ENCODE data around the gene EP400. TPM values are rescaled to one million over a fixed set of nuclear protein-coding genes. Genes with fewer than 3 reads are reported as not detected.

Gene EP400
- total and polyA plus RNA-seq, 4 donors = 14.4 to 50.6 (median 30.8) TPM

DNA sequence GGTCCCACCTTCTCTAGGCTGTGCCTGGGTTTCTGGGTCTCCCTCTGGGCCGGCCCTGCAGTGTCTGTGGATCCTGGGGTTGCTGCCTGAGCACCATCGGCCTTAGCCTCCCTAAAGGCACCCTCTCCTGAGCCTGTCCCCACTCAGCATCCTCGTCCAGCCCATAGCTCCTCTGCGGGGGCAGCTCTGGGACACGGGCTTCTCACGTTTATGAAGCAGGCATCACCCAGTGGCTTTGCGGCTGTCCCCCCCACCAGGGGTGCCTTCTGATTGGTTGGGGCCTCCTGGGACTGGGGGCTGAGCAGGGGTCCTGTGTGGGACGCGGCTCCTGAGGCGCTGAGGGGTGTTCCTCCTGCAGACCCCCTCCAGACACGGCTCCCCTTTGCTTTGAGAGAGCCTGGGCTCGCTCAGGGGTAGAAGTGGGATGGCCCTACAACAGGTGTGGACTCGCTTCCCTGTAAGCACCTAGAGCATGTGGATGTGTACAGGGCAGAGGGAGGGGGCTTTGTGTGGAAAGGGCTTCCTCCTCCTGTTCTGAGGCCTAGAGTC is 44.6 kb upstream of the EP400 start:
- Histone ChIP-seq H3K9me3 (ENCODE audit: control insufficient read depth, insufficient read depth, low read length) (no peaks in the 10 kb centered on the region), H3K27me3 (ENCODE audit: control insufficient read depth, insufficient read depth, low read length) (no peaks in the 10 kb centered on the region), H3K4me1 (ENCODE audit: control insufficient read depth, insufficient read depth, low read length) (peaks cover 8% of the 10 kb centered on the region), H3K4me3 (ENCODE audit: low read depth, low read length) (no peak overlapping the region), H3K27ac (ENCODE audit: low read depth, low read length) (no peak overlapping the region), H3K36me3 (ENCODE audit: control insufficient read depth, insufficient read depth, low read length) (peaks cover 92% of the 10 kb centered on the region)
- WGBS (ENCODE audit: insufficient coverage) = 89% methylated on average over 9 of the region's 13 CpGs
- no peak for DNase-seq (ENCODE audit: low read depth in 4 of 6, low spot score in 6 of 6)

DNA sequence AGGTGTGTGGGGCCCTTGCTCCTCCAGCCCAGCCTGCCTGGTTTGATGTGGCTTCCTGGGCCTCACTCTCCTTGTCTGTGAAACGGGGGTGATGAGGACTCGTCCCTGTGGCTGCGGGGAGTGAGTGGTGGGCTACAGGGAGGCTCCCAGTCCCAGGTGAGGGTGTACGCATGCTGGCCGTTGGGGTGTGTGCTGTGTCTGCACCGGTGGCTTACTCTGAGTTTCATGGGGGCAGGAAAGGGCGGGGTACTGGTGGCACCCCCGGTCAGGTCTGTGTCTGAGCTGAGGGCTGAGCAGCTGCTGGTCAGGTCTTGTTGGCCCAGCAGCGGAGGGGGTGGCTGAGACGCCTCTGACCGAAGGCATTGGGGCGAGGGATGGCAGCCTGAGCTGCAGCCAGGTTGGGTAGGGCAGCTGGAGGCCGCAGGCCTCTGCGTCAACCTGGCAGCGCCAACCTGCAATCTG is 44.1 kb upstream of the EP400 start:
- no peaks in the 10 kb centered on the region for H3K9me3 ChIP-seq (ENCODE audit: control insufficient read depth, insufficient read depth, low read length)
- H3K4me3 ChIP-seq (ENCODE audit: low read depth, low read length) = no peak overlapping the region
- peaks cover 8% of the 10 kb centered on the region for H3K4me1 ChIP-seq (ENCODE audit: control insufficient read depth, insufficient read depth, low read length)
- H3K27me3 ChIP-seq (ENCODE audit: control insufficient read depth, insufficient read depth, low read length) = no peaks in the 10 kb centered on the region
- H3K36me3 ChIP-seq (ENCODE audit: control insufficient read depth, insufficient read depth, low read length) = peaks cover 92% of the 10 kb centered on the region
- WGBS (ENCODE audit: insufficient coverage) = 94% methylated on average over 15 of the region's 15 CpGs
- no peak overlapping the region for H3K27ac ChIP-seq (ENCODE audit: low read depth, low read length)
- no peak for DNase-seq (ENCODE audit: low read depth in 4 of 6, low spot score in 6 of 6)

DNA sequence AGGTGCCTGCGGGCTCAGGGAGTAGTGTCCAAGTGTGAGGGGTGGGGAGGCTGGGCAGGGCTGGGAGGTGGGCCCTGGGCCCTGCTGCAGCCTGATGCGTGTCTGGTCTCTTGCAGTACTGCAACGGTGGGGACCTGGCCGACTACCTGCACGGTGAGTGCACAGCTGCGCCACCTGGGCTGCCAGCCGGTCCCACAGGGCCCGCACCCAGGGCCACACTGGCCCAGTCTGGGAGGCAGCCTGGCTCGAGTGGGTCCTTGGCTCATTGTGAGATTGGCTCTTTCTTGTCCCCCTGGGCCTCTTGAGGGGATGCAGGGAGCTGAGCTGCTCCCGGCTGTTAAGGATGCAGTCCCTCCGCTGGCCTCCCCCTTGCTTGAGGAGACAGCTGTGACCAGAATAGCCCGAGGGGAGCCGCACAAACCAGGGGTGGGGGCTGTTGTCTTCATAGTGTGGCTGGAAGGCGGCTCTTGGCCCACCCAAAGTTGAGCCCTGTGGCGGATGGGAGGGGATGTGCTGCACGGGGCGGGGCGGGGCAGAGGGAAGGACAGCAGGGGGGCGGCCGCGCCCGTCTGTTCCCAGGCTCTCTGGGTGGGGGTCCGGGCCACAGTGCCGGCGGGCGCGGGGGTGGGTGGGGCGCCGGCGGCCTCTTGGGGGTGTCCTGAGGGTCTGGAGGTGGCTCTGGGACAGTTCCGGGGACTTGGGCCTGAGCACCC is 42.2 kb upstream of the EP400 start:
- H3K9me3 ChIP-seq (ENCODE audit: control insufficient read depth, insufficient read depth, low read length) = no peaks in the 10 kb centered on the region
- peaks cover 7% of the 10 kb centered on the region for H3K4me1 ChIP-seq (ENCODE audit: control insufficient read depth, insufficient read depth, low read length)
- H3K27me3 ChIP-seq (ENCODE audit: control insufficient read depth, insufficient read depth, low read length) = no peaks in the 10 kb centered on the region
- DNase-seq (ENCODE audit: low read depth in 4 of 6, low spot score in 6 of 6) = no peak
- H3K36me3 ChIP-seq (ENCODE audit: control insufficient read depth, insufficient read depth, low read length) = peaks cover 95% of the 10 kb centered on the region
- no peak overlapping the region for H3K27ac ChIP-seq (ENCODE audit: low read depth, low read length)
- no peak overlapping the region for H3K4me3 ChIP-seq (ENCODE audit: low read depth, low read length)
- 89% methylated on average over 18 of the region's 31 CpGs for WGBS (ENCODE audit: insufficient coverage)

DNA sequence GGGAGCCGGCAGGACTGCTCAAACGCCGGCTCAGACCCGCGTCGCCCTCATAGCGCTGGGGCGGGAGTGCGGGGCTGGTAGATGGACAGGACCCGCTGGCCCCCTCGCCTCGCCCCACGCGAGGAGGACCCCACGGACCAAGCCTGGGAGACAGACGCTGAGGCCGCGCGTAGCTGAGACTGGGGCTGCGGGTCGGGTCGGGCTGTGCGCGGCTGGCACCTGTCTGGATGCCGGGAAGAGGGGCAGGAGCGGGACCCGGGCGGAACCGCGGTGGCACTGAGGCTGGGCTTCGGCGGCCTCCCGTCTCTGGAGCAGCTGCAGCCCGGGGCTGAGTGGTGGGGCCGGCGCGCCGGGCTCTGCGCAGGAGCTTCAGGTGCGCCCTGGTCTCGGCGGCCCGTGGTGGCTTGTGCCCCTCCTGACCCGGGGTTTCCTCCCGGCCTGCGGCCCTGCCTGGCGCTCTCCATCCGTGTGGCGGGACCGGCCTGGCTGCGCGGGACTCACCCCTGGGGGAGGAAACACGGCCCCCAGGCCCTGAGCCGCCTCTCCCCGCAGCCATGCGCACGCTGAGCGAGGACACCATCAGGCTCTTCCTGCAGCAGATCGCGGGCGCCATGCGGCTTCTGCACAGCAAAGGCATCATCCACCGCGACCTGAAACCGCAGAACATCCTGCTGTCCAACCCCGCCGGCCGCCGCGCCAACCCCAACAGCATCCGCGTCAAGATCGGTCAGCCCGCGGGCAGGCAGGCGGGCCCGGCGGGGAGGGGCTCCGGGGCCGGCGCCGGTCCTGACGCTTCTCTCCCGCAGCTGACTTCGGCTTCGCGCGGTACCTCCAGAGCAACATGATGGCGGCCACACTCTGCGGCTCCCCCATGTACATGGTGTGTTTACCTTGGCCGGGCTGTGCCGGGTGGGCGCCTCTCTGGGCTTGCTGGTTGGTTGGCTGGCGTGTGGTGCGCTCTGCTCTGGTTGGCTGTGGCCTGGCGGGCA is 41.4 kb upstream of the EP400 start:
- no peak overlapping the region for H3K27ac ChIP-seq (ENCODE audit: low read depth, low read length)
- H3K9me3 ChIP-seq (ENCODE audit: control insufficient read depth, insufficient read depth, low read length) = no peaks in the 10 kb centered on the region
- peaks cover 95% of the 10 kb centered on the region for H3K36me3 ChIP-seq (ENCODE audit: control insufficient read depth, insufficient read depth, low read length)
- H3K4me1 ChIP-seq (ENCODE audit: control insufficient read depth, insufficient read depth, low read length) = peaks cover 12% of the 10 kb centered on the region
- H3K4me3 ChIP-seq (ENCODE audit: low read depth, low read length) = no peak overlapping the region
- DNase-seq (ENCODE audit: low read depth in 4 of 6, low spot score in 6 of 6) = no peak
- WGBS (ENCODE audit: insufficient coverage) = 96% methylated on average over 96 of the region's 96 CpGs
- no peaks in the 10 kb centered on the region for H3K27me3 ChIP-seq (ENCODE audit: control insufficient read depth, insufficient read depth, low read length)

DNA sequence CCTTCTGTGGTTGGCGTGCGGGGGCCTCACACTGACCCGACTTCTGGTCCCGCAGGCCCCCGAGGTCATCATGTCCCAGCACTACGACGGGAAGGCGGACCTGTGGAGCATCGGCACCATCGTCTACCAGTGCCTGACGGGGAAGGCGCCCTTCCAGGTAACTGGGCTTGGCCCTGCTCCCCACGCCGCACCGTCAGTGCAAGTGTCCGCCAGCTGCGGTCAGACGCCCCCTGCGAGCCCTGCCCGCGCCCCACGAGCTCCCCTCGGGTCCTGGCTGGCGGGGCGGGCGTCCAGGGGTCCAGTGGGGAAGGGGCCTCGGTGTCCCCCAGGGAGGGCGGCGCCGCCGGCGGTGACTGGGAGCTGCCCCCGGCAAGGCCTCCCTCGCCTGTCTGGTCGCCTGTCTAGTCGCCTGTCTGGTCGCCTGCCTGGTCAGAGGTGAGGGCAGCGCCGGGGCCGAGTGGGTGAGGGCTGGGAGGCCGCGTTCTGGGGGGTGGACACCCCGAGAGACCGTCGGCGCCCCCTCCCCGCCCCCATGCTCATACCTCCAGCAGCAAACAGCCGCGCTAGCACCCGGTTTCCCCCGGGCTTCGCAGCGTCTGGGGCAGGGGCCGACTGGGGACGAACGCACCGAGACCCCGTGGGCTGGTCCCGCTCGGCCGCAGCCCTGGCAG is 40.5 kb upstream of the EP400 start:
- Histone ChIP-seq H3K27me3 (ENCODE audit: control insufficient read depth, insufficient read depth, low read length) (no peaks in the 10 kb centered on the region), H3K4me3 (ENCODE audit: low read depth, low read length) (no peak overlapping the region), H3K4me1 (ENCODE audit: control insufficient read depth, insufficient read depth, low read length) (peaks cover 12% of the 10 kb centered on the region), H3K36me3 (ENCODE audit: control insufficient read depth, insufficient read depth, low read length) (peaks cover 97% of the 10 kb centered on the region), H3K27ac (ENCODE audit: low read depth, low read length) (no peak overlapping the region), H3K9me3 (ENCODE audit: control insufficient read depth, insufficient read depth, low read length) (no peaks in the 10 kb centered on the region)
- no peak for DNase-seq (ENCODE audit: low read depth in 4 of 6, low spot score in 6 of 6)
- WGBS (ENCODE audit: insufficient coverage) = 96% methylated on average over 58 of the region's 61 CpGs

DNA sequence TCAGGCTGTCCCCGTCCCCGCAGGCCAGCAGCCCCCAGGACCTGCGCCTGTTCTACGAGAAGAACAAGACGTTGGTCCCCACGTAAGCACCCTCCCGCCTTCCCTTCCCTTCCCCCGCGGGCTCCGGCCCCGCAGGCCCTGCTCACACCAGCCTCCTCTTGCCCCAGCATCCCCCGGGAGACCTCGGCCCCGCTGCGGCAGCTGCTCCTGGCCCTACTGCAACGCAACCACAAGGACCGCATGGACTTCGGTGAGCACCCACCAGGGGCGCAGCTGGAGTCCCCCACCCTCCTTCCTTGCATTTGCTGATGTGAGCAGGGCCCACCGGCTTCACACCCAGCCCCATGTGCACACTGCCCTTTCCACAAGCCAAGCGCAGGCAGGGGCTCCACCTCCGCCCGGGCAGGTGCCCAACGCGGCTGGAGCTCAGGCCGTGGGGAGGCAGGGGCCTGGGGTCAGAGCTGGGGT is 40.0 kb upstream of the EP400 start:
- WGBS (ENCODE audit: insufficient coverage) = 93% methylated on average over 26 of the region's 26 CpGs
- H3K27ac ChIP-seq (ENCODE audit: low read depth, low read length) = no peak overlapping the region
- no peaks in the 10 kb centered on the region for H3K9me3 ChIP-seq (ENCODE audit: control insufficient read depth, insufficient read depth, low read length)
- no peaks in the 10 kb centered on the region for H3K27me3 ChIP-seq (ENCODE audit: control insufficient read depth, insufficient read depth, low read length)
- H3K36me3 ChIP-seq (ENCODE audit: control insufficient read depth, insufficient read depth, low read length) = peaks cover 97% of the 10 kb centered on the region
- DNase-seq (ENCODE audit: low read depth in 4 of 6, low spot score in 6 of 6) = no peak
- peaks cover 12% of the 10 kb centered on the region for H3K4me1 ChIP-seq (ENCODE audit: control insufficient read depth, insufficient read depth, low read length)
- H3K4me3 ChIP-seq (ENCODE audit: low read depth, low read length) = no peak overlapping the region

DNA sequence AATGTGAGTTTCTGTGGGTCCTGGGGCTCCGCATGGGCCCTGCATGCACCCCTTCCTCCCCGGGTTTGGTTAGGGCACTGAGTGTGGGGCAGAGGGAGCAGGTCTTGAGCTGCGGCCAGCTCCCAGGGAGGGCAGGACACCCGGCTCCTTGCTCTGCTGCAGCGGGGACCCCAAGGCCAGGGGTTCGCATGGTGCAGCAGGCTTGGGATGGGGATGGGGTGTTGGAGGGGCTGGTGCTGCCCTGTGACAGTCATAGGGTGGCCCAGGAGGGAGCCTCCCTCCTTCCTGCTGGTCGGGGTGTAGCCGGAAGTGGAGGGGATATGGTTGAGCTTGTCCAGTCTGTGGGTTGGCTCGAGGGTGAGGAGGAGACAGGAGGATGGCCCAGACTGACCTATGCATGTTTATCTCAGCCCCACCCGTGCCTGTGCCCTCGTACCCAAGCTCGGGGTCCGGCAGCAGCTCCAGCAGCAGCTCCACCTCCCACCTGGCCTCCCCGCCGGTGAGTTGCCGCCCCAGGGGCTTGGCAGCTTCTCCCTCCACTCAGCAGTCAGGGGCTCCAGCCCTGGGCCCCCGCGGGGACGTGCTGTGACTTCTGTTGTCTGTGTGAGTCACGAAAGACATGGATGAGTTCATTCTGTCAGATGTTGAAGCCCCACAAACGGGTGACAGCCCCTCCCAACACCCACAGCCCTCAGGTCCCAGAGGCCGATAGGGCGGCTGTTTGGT is 39.3 kb upstream of the EP400 start:
- WGBS (ENCODE audit: insufficient coverage) = 86% methylated on average over 18 of the region's 23 CpGs

DNA sequence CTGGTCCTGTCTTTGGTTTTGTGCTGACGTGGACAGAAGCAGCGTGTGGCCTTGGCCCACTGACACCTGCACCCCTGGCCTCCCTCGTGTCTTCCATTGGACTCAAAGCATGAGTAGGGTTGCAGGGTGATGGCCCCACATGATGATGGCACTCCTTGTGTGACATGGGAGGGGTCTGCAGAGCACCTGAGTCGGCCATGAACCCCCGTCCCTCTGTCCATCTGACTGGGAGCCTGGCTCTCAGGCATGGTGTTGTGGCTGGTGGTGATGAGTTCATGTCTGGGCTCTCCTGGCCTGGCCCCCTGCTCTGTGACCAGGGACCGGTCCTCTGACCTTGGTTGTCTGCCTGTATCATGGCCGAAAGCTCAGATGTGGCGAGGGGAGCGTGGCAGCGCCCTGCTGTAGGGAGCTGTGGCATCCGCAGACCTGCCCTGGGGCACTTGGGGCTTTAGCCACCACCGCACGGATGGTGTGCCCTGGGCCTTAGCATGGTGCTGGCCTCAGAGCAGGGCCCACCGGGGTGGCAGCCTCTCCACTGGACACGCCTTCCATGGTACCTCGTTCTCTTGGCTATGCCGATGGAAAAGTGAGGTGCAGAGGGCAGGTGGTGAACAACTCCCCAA is 38.6 kb upstream of the EP400 start:
- WGBS (ENCODE audit: insufficient coverage) = 94% methylated on average over 17 of the region's 17 CpGs
- Histone ChIP-seq H3K36me3 (ENCODE audit: control insufficient read depth, insufficient read depth, low read length) (peaks cover 98% of the 10 kb centered on the region), H3K9me3 (ENCODE audit: control insufficient read depth, insufficient read depth, low read length) (no peaks in the 10 kb centered on the region)

More for the DNA sequence above, 39.3 kb upstream of the EP400 start:
- Histone ChIP-seq H3K36me3 (ENCODE audit: control insufficient read depth, insufficient read depth, low read length) (peaks cover 97% of the 10 kb centered on the region), H3K4me1 (ENCODE audit: control insufficient read depth, insufficient read depth, low read length) (peaks cover 12% of the 10 kb centered on the region), H3K4me3 (ENCODE audit: low read depth, low read length) (no peak overlapping the region), H3K27ac (ENCODE audit: low read depth, low read length) (no peak overlapping the region), H3K27me3 (ENCODE audit: control insufficient read depth, insufficient read depth, low read length) (no peaks in the 10 kb centered on the region), H3K9me3 (ENCODE audit: control insufficient read depth, insufficient read depth, low read length) (no peaks in the 10 kb centered on the region)
- no peak for DNase-seq (ENCODE audit: low read depth in 4 of 6, low spot score in 6 of 6)

More for the DNA sequence above, 38.6 kb upstream of the EP400 start:
- Histone ChIP-seq H3K4me3 (ENCODE audit: low read depth, low read length) (no peak overlapping the region), H3K4me1 (ENCODE audit: control insufficient read depth, insufficient read depth, low read length) (peaks cover 12% of the 10 kb centered on the region), H3K27ac (ENCODE audit: low read depth, low read length) (no peak overlapping the region), H3K27me3 (ENCODE audit: control insufficient read depth, insufficient read depth, low read length) (no peaks in the 10 kb centered on the region)
- DNase-seq (ENCODE audit: low read depth in 4 of 6, low spot score in 6 of 6) = no peak
